ENCODE measurements around the gene AFF1.

The AFF1 gene

DNA sequence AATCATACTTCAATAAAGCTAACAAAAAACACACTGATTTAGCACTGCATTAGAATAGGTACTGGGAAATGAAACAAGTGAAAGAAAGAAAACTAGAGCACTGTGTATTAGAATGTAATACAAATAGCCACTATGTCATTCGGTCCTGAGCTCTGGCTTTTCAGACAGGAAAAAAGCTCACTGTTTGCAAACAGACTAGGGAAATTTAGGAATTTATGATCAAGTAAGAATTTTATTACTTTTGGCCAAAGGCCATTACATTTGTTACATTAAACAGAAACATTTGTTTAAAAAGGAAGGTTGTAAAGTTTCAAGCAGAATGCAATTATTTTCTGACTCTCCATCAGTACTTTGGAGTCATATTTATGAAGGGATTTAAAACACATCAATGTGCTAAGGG lies 216.9 kb downstream of the AFF1 start:
- no peak overlapping the region for H3K27ac ChIP-seq (ENCODE audit: low read length)
- H3K4me1 ChIP-seq (ENCODE audit: control insufficient read depth, insufficient read depth, low read length): no peaks in the 10 kb centered on the region
- H3K4me3 ChIP-seq (ENCODE audit: low read length): no peak overlapping the region
- no peak for DNase-seq (ENCODE audit: low read depth, low spot score)
- H3K27me3 ChIP-seq (ENCODE audit: control insufficient read depth, insufficient read depth, low read length): no peaks in the 10 kb centered on the region
- WGBS (ENCODE audit: insufficient coverage, insufficient read length): no CpG with 5 or more reads among the region's 1 CpG
- no peaks in the 10 kb centered on the region for H3K9me3 ChIP-seq (ENCODE audit: control insufficient read depth, insufficient read depth, low read length)
- no peaks in the 10 kb centered on the region for H3K36me3 ChIP-seq (ENCODE audit: control insufficient read depth, insufficient read depth, low read length)

DNA sequence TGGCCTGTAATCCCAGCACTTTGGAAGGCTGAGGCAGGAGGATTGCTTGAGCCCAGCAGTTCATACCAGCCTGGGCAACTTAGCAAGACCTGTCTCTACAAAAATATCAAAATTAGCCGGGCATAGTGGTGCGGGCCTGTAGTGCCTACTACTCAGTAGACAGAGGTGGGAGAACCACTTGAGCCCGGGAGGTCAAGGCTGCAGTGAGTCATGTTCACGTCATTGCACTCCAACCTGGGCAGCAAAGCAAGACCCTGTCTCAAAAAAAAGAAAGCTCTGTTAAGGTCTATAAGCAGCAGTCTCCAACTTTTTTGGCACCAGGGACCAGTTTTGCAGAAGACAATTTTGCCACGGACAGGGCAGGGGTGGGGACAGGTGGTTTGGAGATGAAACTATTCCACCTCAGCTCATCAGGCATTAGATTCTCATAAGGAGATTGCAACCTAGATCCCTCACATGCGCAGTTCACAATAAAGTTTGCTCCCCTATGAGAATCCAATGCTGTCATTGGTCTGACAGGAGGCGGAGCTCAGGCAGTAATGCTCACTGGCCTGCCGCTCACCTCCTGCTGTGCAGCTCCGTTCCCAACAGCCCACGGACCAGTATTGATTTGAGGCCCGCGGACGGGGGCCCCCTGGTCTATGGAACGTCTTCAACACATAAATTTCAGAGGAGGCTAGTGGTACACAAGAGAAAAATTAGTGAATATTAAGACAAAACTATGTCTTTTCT lies 217.7 kb downstream of the AFF1 start:
- Histone ChIP-seq H3K4me1 (ENCODE audit: control insufficient read depth, insufficient read depth, low read length) (no peaks in the 10 kb centered on the region), H3K9me3 (ENCODE audit: control insufficient read depth, insufficient read depth, low read length) (no peaks in the 10 kb centered on the region), H3K27me3 (ENCODE audit: control insufficient read depth, insufficient read depth, low read length) (no peaks in the 10 kb centered on the region), H3K27ac (ENCODE audit: low read length) (no peak overlapping the region), H3K4me3 (ENCODE audit: low read length) (no peak overlapping the region), H3K36me3 (ENCODE audit: control insufficient read depth, insufficient read depth, low read length) (no peaks in the 10 kb centered on the region)
- no CpG with 5 or more reads among the region's 14 CpGs for WGBS (ENCODE audit: insufficient coverage, insufficient read length)
- no peak for DNase-seq (ENCODE audit: low read depth, low spot score)

- WGBS (ENCODE audit: insufficient coverage, insufficient read length): no CpG with 5 or more reads among the region's 4 CpGs
- no peaks in the 10 kb centered on the region for H3K27me3 ChIP-seq (ENCODE audit: control insufficient read depth, insufficient read depth, low read length)
Measured at GRCh38 chr4:87153078-87153870, 218.5 kb downstream of the AFF1 start.

GRCh38 chr4:87165892-87166291 lies 231.1 kb downstream of the AFF1 start:
- H3K4me1 ChIP-seq (ENCODE audit: control insufficient read depth, insufficient read depth, low read length): no peaks in the 10 kb centered on the region
- H3K4me3 ChIP-seq (ENCODE audit: low read length): no peak overlapping the region
- no peaks in the 10 kb centered on the region for H3K9me3 ChIP-seq (ENCODE audit: control insufficient read depth, insufficient read depth, low read length)
- no peaks in the 10 kb centered on the region for H3K27me3 ChIP-seq (ENCODE audit: control insufficient read depth, insufficient read depth, low read length)
- DNase-seq (ENCODE audit: low read depth, low spot score): no peak
- WGBS (ENCODE audit: insufficient coverage, insufficient read length): no CpG with 5 or more reads among the region's 1 CpG
- no peaks in the 10 kb centered on the region for H3K36me3 ChIP-seq (ENCODE audit: control insufficient read depth, insufficient read depth, low read length)
- H3K27ac ChIP-seq (ENCODE audit: low read length): no peak overlapping the region

More at GRCh38 chr4:87153078-87153870, 218.5 kb downstream of the AFF1 start:
- DNase-seq (ENCODE audit: low read depth, low spot score): no peak
- Histone ChIP-seq H3K4me3 (ENCODE audit: low read length) (no peak overlapping the region), H3K27ac (ENCODE audit: low read length) (no peak overlapping the region), H3K36me3 (ENCODE audit: control insufficient read depth, insufficient read depth, low read length) (no peaks in the 10 kb centered on the region), H3K4me1 (ENCODE audit: control insufficient read depth, insufficient read depth, low read length) (no peaks in the 10 kb centered on the region), H3K9me3 (ENCODE audit: control insufficient read depth, insufficient read depth, low read length) (no peaks in the 10 kb centered on the region)

DNA sequence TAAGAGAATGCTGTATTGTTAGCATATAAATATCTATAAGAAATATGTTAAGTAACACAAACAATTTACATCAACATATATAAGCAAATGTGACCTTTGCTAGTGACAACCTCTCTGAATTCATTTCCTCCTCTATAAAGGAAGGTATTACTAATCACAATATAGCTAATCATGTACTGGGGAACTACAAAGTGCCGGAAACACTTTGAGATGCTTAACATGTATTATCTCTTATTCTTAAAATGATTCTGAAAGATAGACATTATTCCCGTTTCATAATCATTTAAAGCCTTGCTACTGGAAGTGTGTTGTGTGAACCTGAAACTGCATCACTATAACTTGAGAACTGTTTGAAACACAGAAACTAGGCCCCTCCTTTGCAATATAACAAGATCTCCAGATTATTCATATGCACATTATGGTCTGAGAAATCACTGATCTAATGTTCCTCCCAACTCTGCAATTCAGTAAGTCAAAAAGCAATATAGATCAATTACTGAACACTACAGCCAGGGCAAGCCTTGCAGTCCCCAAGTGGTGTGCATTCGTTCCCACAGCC lies 231.6 kb downstream of the AFF1 start:
- no peaks in the 10 kb centered on the region for H3K9me3 ChIP-seq (ENCODE audit: control insufficient read depth, insufficient read depth, low read length)
- H3K36me3 ChIP-seq (ENCODE audit: control insufficient read depth, insufficient read depth, low read length): no peaks in the 10 kb centered on the region
- no CpG with 5 or more reads among the region's 3 CpGs for WGBS (ENCODE audit: insufficient coverage, insufficient read length)
- no peak for DNase-seq (ENCODE audit: low read depth, low spot score)
- no peaks in the 10 kb centered on the region for H3K4me1 ChIP-seq (ENCODE audit: control insufficient read depth, insufficient read depth, low read length)
- no peak overlapping the region for H3K27ac ChIP-seq (ENCODE audit: low read length)
- no peak overlapping the region for H3K4me3 ChIP-seq (ENCODE audit: low read length)
- H3K27me3 ChIP-seq (ENCODE audit: control insufficient read depth, insufficient read depth, low read length): no peaks in the 10 kb centered on the region

GRCh38 chr4:87171944-87172343 lies 237.1 kb downstream of the AFF1 start:
- no CpG with 5 or more reads among the region's 2 CpGs for WGBS (ENCODE audit: insufficient coverage, insufficient read length)
- no peak overlapping the region for H3K4me3 ChIP-seq (ENCODE audit: low read length)
- no peaks in the 10 kb centered on the region for H3K27me3 ChIP-seq (ENCODE audit: control insufficient read depth, insufficient read depth, low read length)
- DNase-seq (ENCODE audit: low read depth, low spot score): no peak
- no peak overlapping the region for H3K27ac ChIP-seq (ENCODE audit: low read length)
- no peaks in the 10 kb centered on the region for H3K9me3 ChIP-seq (ENCODE audit: control insufficient read depth, insufficient read depth, low read length)
- no peaks in the 10 kb centered on the region for H3K36me3 ChIP-seq (ENCODE audit: control insufficient read depth, insufficient read depth, low read length)
- H3K4me1 ChIP-seq (ENCODE audit: control insufficient read depth, insufficient read depth, low read length): no peaks in the 10 kb centered on the region

GRCh38 chr4:87174672-87175071 lies 239.9 kb downstream of the AFF1 start:
- no peaks in the 10 kb centered on the region for H3K36me3 ChIP-seq (ENCODE audit: control insufficient read depth, insufficient read depth, low read length)
- no peaks in the 10 kb centered on the region for H3K27me3 ChIP-seq (ENCODE audit: control insufficient read depth, insufficient read depth, low read length)
- H3K27ac ChIP-seq (ENCODE audit: low read length): no peak overlapping the region
- 100% methylated on average over 1 of the region's 2 CpGs for WGBS (ENCODE audit: insufficient coverage, insufficient read length)
- no peak overlapping the region for H3K4me3 ChIP-seq (ENCODE audit: low read length)
- no peaks in the 10 kb centered on the region for H3K4me1 ChIP-seq (ENCODE audit: control insufficient read depth, insufficient read depth, low read length)
- no peak for DNase-seq (ENCODE audit: low read depth, low spot score)
- no peaks in the 10 kb centered on the region for H3K9me3 ChIP-seq (ENCODE audit: control insufficient read depth, insufficient read depth, low read length)

GRCh38 chr4:87179751-87180150 lies 244.9 kb downstream of the AFF1 start:
- H3K4me3 ChIP-seq (ENCODE audit: low read length): no peak overlapping the region
- no peak for DNase-seq (ENCODE audit: low read depth, low spot score)
- no peaks in the 10 kb centered on the region for H3K27me3 ChIP-seq (ENCODE audit: control insufficient read depth, insufficient read depth, low read length)
- H3K4me1 ChIP-seq (ENCODE audit: control insufficient read depth, insufficient read depth, low read length): no peaks in the 10 kb centered on the region
- no peaks in the 10 kb centered on the region for H3K36me3 ChIP-seq (ENCODE audit: control insufficient read depth, insufficient read depth, low read length)
- WGBS (ENCODE audit: insufficient coverage, insufficient read length): no CpG with 5 or more reads among the region's 1 CpG
- no peak overlapping the region for H3K27ac ChIP-seq (ENCODE audit: low read length)
- H3K9me3 ChIP-seq (ENCODE audit: control insufficient read depth, insufficient read depth, low read length): no peaks in the 10 kb centered on the region

GRCh38 chr4:87180767-87181166 lies 246.0 kb downstream of the AFF1 start:
- Histone ChIP-seq H3K4me1 (ENCODE audit: control insufficient read depth, insufficient read depth, low read length) (no peaks in the 10 kb centered on the region), H3K36me3 (ENCODE audit: control insufficient read depth, insufficient read depth, low read length) (no peaks in the 10 kb centered on the region), H3K9me3 (ENCODE audit: control insufficient read depth, insufficient read depth, low read length) (no peaks in the 10 kb centered on the region), H3K27ac (ENCODE audit: low read length) (no peak overlapping the region), H3K4me3 (ENCODE audit: low read length) (no peak overlapping the region), H3K27me3 (ENCODE audit: control insufficient read depth, insufficient read depth, low read length) (no peaks in the 10 kb centered on the region)
- WGBS (ENCODE audit: insufficient coverage, insufficient read length): no CpG with 5 or more reads among the region's 2 CpGs
- no peak for DNase-seq (ENCODE audit: low read depth, low spot score)

DNA sequence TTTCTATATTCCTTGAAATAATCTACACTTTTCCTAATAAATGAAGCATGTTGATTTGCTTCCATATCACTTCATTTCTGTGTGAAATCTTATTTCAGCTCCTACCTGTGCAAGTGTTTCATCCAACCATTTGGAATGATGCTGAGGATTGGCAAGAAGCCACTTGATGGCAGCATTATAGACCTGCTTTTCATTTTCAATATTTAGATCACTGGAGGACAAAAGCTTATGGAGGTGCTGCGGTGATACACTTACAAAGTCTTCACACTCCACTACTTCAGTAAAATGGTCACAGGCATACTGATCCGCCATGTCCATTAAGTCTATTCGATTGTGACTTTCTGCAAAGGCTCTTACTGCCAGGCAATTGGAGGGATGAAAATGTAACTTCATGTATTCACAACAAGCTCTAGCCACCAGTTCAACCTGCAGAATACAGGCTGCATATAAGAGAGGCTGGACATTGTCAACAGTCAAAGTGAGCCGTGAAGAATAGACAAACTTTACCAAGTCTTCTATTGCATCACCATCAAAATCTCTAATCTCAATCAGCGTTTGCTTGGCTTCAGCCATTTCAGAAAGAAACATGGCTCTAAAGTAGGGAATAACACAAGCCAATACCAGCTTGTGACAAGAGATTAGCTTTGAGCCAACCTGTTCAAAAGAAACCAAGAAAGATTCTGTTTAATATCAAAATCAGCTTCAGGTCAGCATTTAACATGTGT lies 250.5 kb downstream of the AFF1 start:
- Histone ChIP-seq H3K36me3 (ENCODE audit: control insufficient read depth, insufficient read depth, low read length) (no peaks in the 10 kb centered on the region), H3K27me3 (ENCODE audit: control insufficient read depth, insufficient read depth, low read length) (no peaks in the 10 kb centered on the region), H3K4me3 (ENCODE audit: low read length) (no peak overlapping the region), H3K9me3 (ENCODE audit: control insufficient read depth, insufficient read depth, low read length) (no peaks in the 10 kb centered on the region), H3K27ac (ENCODE audit: low read length) (no peak overlapping the region), H3K4me1 (ENCODE audit: control insufficient read depth, insufficient read depth, low read length) (no peaks in the 10 kb centered on the region)
- no CpG with 5 or more reads among the region's 5 CpGs for WGBS (ENCODE audit: insufficient coverage, insufficient read length)
- no peak for DNase-seq (ENCODE audit: low read depth, low spot score)
